ENCODE measurements around the gene TGFB3. TPM values are rescaled to one million over a fixed set of nuclear protein-coding genes. Genes with fewer than 3 reads are reported as not detected.

Gene TGFB3
- total RNA-seq, 2 donors from 2014 or later, result 17.5 to 99.1 TPM

- H3K36me3 ChIP-seq, result peaks cover 53% of the 10 kb centered on the region
Observed at GRCh38 chr14:75959031-75959430, 22.8 kb downstream of the TGFB3 start.

GRCh38 chr14:75952489-75952888 lies 29.3 kb downstream of the TGFB3 start:
- Histone ChIP-seq H3K36me3 (no peaks in the 10 kb centered on the region), H3K4me3 (no peak overlapping the region), H3K4me1 (no peaks in the 10 kb centered on the region), H3K27me3 (no peaks in the 10 kb centered on the region), H3K9me3 (no peaks in the 10 kb centered on the region), H3K27ac (no peak overlapping the region)
- DNase-seq (ENCODE audit: low spot score), result no peak
- no peak for TF ChIP-seq CTCF (IDR thresholded peaks at IDR 0.05)

More at GRCh38 chr14:75959031-75959430, 22.8 kb downstream of the TGFB3 start:
- Histone ChIP-seq H3K27me3 (no peaks in the 10 kb centered on the region), H3K4me3 (no peak overlapping the region), H3K4me1 (no peaks in the 10 kb centered on the region), H3K9me3 (no peaks in the 10 kb centered on the region), H3K27ac (no peak overlapping the region)
- TF ChIP-seq CTCF (IDR thresholded peaks at IDR 0.05), result no peak
- DNase-seq (ENCODE audit: low spot score), result no peak

- TF ChIP-seq CTCF (IDR thresholded peaks at IDR 0.05), result no peak
- no peak overlapping the region for H3K4me3 ChIP-seq
- DNase-seq (ENCODE audit: low spot score), result no peak
- no peak overlapping the region for H3K27ac ChIP-seq
- H3K27me3 ChIP-seq, result no peaks in the 10 kb centered on the region
- H3K36me3 ChIP-seq, result no peaks in the 10 kb centered on the region
- H3K9me3 ChIP-seq, result no peaks in the 10 kb centered on the region
- no peaks in the 10 kb centered on the region for H3K4me1 ChIP-seq
Observed at GRCh38 chr14:75946785-75947184, 35.0 kb downstream of the TGFB3 start.

GRCh38 chr14:75944607-75945241 lies 37.1 kb downstream of the TGFB3 start:
- no peak for TF ChIP-seq CTCF (IDR thresholded peaks at IDR 0.05)

GRCh38 chr14:75941030-75941429 lies 40.8 kb downstream of the TGFB3 start:
- Histone ChIP-seq H3K27ac (peak overlapping the region; percentile 53 to 82), H3K4me3 (no peak overlapping the region), H3K27me3 (no peaks in the 10 kb centered on the region), H3K4me1 (no peaks in the 10 kb centered on the region), H3K9me3 (no peaks in the 10 kb centered on the region), H3K36me3 (no peaks in the 10 kb centered on the region)
- no peak for DNase-seq (ENCODE audit: low spot score)
- no peak for TF ChIP-seq CTCF (IDR thresholded peaks at IDR 0.05)

More at GRCh38 chr14:75944607-75945241, 37.1 kb downstream of the TGFB3 start:
- DNase-seq (ENCODE audit: low spot score), result no peak
- Histone ChIP-seq H3K4me3 (no peak overlapping the region), H3K36me3 (no peaks in the 10 kb centered on the region), H3K27ac (no peak overlapping the region), H3K9me3 (no peaks in the 10 kb centered on the region), H3K4me1 (no peaks in the 10 kb centered on the region), H3K27me3 (no peaks in the 10 kb centered on the region)

- Histone ChIP-seq H3K4me3 (no peak overlapping the region), H3K4me1 (peaks cover 0 to 8% of the 10 kb centered on the region in 2 donors), H3K27ac (no peak overlapping the region), H3K27me3 (no peaks in the 10 kb centered on the region), H3K36me3 (no peaks in the 10 kb centered on the region), H3K9me3 (no peaks in the 10 kb centered on the region)
- no peak for DNase-seq (ENCODE audit: low spot score)
- TF ChIP-seq CTCF (IDR thresholded peaks at IDR 0.05), result no peak
Observed at GRCh38 chr14:75939200-75939599, 42.6 kb downstream of the TGFB3 start.
